Measurements from ENCODE around the gene SRRM2.

DNA sequence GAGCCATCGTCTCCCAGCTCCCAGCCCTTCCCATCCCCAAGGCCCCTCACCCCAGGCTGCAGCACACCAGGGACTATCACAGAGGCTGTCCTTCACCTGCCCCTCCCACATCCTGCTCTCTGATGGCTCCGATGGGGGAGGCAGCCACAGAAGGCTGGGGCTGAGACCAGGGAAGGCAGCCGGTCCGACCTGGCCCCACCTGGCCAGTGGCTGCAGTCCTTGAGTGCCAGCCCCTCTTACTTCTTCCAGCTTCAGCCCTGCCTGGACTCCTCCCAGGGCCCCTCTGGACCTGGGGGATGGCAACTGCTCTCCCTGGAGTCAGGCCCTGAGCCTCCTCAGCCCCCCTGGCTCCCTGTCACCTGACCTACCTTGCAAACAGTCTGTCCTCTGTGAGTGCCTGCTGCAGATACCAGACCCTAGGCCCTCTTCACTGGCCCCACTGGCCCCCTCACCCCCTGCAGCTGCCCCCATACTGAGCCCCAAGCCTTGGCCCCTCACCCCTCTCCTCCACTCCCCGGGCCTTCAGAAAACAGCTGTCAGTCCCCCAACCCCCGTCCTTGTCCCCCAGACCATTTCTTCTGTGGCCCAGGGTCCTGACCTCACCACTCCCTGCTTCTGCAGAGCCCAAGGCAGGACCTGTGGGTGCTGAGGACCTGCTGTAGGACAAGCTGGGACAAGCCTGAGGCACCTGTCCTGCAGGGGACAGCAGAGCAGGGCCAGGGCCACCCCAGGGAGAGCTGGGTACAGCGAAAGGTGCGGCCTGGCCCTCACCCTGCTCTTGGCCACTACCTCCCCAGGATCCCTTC, 12.6 kb upstream of the SRRM2 start:
- TF ChIP-seq CTCF (IDR thresholded peaks at IDR 0.05) (no peak), ZFX (IDR thresholded peaks at IDR 0.05; ENCODE audit: borderline replicate concordance) (no peak)
